Bronchial epithelial cell (primary cell): ENCODE results near the gene CEP128. TPM values are rescaled to one million over a fixed set of nuclear protein-coding genes. Genes with fewer than 3 reads are reported as not detected.

Experiments used
- DNase-seq: peaks from one replicate; pipeline ENCODE4 v3.0.0-alpha.2; 2010; ENCODE audit warnings: low read depth
- FAIRE-seq: peaks from 2 replicates; lab custom pipeline; 2011; peaks lifted over from hg19 to GRCh38; lab: Jason Lieb, UNC
- H3K27me3 ChIP-seq: 2 replicates; pipeline ENCODE4 v1.5.1; 2011; ENCODE audit warnings: low read length; ENCODE audit not compliant: control insufficient read depth, insufficient read depth
- H3K36me3 ChIP-seq: 2 replicates; pipeline ENCODE4 v1.5.1; 2011; ENCODE audit warnings: low read length; ENCODE audit not compliant: control insufficient read depth, insufficient read depth
- H3K4me3 ChIP-seq: 2 replicates; pipeline ENCODE4 v1.5.1; 2011; ENCODE audit warnings: mild to moderate bottlenecking, low read depth, low read length, control low read depth
- total RNA-seq: library from RNA; depleted of rRNA; stranded (reverse); fragments of >200 nt; gene quantifications from 2 replicates; pipeline ENCODE4 v1.2.1, GENCODE V29; 2014
- TF ChIP-seq, protein P1 (sequence below): IDR thresholded peaks from 2 replicates; pipeline ENCODE4 v1.5.1; 2011; ENCODE audit warnings: mild to moderate bottlenecking, moderate library complexity, low read length, control low read depth, inconsistent platforms; ENCODE audit not compliant: insufficient read depth, severe bottlenecking

Gene CEP128
- total RNA-seq, 1 donor from 2014 or later = 6.6 TPM

DNA sequence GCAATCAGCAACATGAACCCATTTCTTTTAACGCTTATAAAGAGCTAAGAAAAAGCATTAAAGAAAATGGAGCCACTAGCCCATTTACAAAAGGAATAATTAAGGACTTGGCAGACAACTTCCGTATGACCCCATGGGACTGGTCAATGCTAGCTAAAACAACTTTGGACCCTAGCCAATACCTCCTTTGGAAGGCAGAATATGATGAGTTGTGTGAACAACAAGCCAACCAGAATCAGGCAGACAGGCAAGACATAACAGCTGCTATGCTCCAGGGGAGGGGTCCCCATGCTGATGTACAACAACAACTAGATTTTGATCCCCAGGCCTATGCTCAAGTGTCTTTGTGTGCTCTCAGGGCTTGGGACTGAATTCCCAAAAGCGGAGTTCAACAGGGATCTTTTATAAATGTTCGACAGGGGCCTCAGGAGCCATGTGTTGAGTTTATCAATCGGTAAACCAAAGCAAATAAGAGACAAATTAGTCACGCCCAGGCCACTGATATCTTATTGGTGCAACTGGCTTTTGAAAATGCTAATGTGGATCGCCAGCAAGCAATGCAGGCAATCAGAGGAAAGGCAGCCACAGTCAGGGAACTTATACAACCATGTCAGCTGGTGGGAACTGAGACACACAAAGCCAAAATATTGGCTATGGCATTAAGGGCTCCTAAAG lies 475.9 kb downstream of the CEP128 start:
- Histone ChIP-seq H3K36me3 (no peaks in the 10 kb centered on the region), H3K27me3 (no peaks in the 10 kb centered on the region), H3K4me3 (no peak overlapping the region)
- TF ChIP-seq, protein P1, sequence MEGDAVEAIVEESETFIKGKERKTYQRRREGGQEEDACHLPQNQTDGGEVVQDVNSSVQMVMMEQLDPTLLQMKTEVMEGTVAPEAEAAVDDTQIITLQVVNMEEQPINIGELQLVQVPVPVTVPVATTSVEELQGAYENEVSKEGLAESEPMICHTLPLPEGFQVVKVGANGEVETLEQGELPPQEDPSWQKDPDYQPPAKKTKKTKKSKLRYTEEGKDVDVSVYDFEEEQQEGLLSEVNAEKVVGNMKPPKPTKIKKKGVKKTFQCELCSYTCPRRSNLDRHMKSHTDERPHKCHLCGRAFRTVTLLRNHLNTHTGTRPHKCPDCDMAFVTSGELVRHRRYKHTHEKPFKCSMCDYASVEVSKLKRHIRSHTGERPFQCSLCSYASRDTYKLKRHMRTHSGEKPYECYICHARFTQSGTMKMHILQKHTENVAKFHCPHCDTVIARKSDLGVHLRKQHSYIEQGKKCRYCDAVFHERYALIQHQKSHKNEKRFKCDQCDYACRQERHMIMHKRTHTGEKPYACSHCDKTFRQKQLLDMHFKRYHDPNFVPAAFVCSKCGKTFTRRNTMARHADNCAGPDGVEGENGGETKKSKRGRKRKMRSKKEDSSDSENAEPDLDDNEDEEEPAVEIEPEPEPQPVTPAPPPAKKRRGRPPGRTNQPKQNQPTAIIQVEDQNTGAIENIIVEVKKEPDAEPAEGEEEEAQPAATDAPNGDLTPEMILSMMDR = no peak
- DNase-seq (no peak), FAIRE-seq (peak; percentile 58)

DNA sequence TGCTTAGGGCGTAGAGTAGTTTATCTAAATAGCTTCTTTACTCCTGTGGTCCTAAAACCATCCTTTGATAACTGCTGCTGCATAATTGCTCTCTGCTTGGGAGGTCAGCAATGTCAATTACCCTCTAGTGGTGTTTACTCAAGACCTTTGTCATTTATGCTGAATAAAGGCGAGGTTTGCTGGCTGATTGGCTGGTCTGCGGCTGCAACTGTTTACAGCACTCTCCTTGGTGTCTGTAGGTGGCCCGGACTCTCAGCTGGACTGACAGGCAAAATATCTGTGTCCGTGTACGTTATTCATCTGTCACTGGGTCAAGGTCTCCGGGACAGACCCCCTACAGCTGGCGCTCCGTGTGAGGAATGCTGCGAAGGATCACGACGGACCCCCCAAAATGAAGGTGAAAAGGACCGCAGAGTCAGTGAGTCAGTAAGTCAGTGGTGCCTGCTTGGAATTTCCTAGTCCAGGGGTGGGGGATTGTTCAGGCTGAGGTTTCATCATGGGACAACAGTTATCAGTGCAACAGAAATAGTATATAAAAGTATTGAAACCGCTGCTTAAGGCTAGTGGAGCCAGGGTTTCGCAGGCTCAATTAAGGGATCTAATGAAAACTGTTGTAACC lies 476.9 kb downstream of the CEP128 start:
- FAIRE-seq (no peak), DNase-seq (no peak)
- TF ChIP-seq, protein P1 = no peak
- H3K4me3 ChIP-seq = no peak overlapping the region
- H3K27me3 ChIP-seq = no peaks in the 10 kb centered on the region
- no peaks in the 10 kb centered on the region for H3K36me3 ChIP-seq

DNA sequence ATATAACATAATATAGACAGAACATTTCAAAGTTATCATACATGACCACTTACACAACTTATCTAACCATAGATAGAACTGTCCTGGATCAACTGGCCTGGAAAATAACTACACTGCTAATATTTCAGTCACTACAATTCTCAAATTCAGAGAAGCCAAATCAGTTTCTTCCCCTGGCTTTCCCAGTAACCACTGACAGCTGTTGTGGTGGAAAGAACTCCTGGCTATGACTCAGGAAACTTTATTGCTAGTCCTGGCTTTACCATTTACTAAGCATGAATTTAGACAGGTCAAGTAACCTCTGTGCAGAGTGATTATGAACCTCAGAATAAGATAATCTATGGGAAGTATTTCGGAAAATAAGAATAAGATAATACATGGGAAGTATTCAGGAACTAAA lies 485.3 kb downstream of the CEP128 start:
- Histone ChIP-seq H3K36me3 (no peaks in the 10 kb centered on the region), H3K4me3 (no peak overlapping the region), H3K27me3 (no peaks in the 10 kb centered on the region)
- peak; percentile 3 for DNase-seq
- TF ChIP-seq, protein P1 = no peak
- FAIRE-seq = no peak

GRCh38 chr14:80455031-80455430 lies 486.5 kb downstream of the CEP128 start:
- Histone ChIP-seq H3K4me3 (no peak overlapping the region), H3K36me3 (no peaks in the 10 kb centered on the region), H3K27me3 (no peaks in the 10 kb centered on the region)
- TF ChIP-seq, protein P1 = no peak
- DNase-seq (no peak), FAIRE-seq (no peak)

DNA sequence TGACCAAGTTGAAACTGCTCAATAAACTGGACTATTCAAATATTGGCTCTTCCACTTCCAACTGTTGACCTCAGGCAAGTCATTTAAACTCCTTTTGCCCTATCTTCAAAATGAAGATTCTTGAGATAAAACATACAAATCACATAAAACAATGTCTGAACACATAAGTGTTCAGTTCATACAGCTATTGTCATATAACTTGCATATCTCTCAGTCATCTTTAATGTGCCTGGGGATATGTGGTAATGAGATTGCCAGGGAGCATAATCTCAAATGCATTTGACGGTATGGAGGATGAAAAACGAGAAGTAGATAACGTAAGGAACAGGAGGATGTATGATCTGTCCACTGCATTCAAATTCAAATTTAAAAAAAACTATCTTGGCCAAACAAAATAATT lies 493.3 kb downstream of the CEP128 start:
- FAIRE-seq (no peak), DNase-seq (no peak)
- Histone ChIP-seq H3K27me3 (no peaks in the 10 kb centered on the region), H3K4me3 (no peak overlapping the region), H3K36me3 (no peaks in the 10 kb centered on the region)
- TF ChIP-seq, protein P1 = no peak

- TF ChIP-seq, protein P1 = no peak
- DNase-seq (peak; percentile 42), FAIRE-seq (no peak)
- Histone ChIP-seq H3K36me3 (no peaks in the 10 kb centered on the region), H3K4me3 (no peak overlapping the region), H3K27me3 (no peaks in the 10 kb centered on the region)
These were observed 494.1 kb downstream of the CEP128 start for GRCh38 chr14:80447392-80447791.
